ENCODE data around the gene ZNF579. TPM values are rescaled to one million over a fixed set of nuclear protein-coding genes. Genes with fewer than 3 reads are reported as not detected.
A peak's percentile ranks its signal among the peaks of the same experiment; 100 is the strongest.

The ZNF579 gene
- total and polyA plus RNA-seq, 2 of the 13 experiments (the other 11 are each of a cell fraction or from before 2014, with no cell fraction given): 2.1 to 2.9 TPM

- TF ChIP-seq BCLAF1 (IDR thresholded peaks at IDR 0.05) (no peak), PAF1 (CRISPR knock-in tag; IDR thresholded peaks at IDR 0.05) (no peak), HIC2 (CRISPR knock-in tag; IDR thresholded peaks at IDR 0.05; ENCODE audit: low read depth) (no peak), FOSL2 (CRISPR knock-in tag; IDR thresholded peaks at IDR 0.05) (peak; percentile 34; the same call in 1 of the 2 replicates), RBFOX2 (IDR thresholded peaks at IDR 0.05; ENCODE audit: low read depth, low read length) (peak; percentile 55), DRAP1 (CRISPR knock-in tag; IDR thresholded peaks at IDR 0.05) (no peak), ZNF574 (CRISPR knock-in tag; IDR thresholded peaks at IDR 0.05) (peak; percentile 82), PRPF4 (IDR thresholded peaks at IDR 0.05; ENCODE audit: low read depth, low read length, poor library complexity, severe bottlenecking) (no peak), ZNF251 (CRISPR knock-in tag; IDR thresholded peaks at IDR 0.05) (no peak), AGO2 (optimal IDR thresholded peaks at IDR 0.05; ENCODE audit: low read depth, low read length) (peak; percentile 61), ZNF883 (CRISPR knock-in tag; IDR thresholded peaks at IDR 0.05; ENCODE audit: not compliant biosample characterization) (no peak), ZNF878 (CRISPR knock-in tag; IDR thresholded peaks at IDR 0.05) (no peak), RARA (CRISPR knock-in tag; IDR thresholded peaks at IDR 0.05) (no peak), ZFP1 (CRISPR knock-in tag; IDR thresholded peaks at IDR 0.05) (no peak; the same call in 1 of the 2 replicates), ZSCAN31 (CRISPR knock-in tag; IDR thresholded peaks at IDR 0.05; ENCODE audit: low read depth) (no peak), NFE2L1 (CRISPR knock-in tag; IDR thresholded peaks at IDR 0.05; ENCODE audit: borderline replicate concordance) (no peak), ZNF512 (CRISPR knock-in tag; IDR thresholded peaks at IDR 0.05) (no peak)
Measured at GRCh38 chr19:55599468-55599841, 18.8 kb upstream of the ZNF579 start, which contains the start of gene FIZ1 (continued).
